SKM-1 (cell line): ENCODE measurements around the gene RNF150.
A peak's percentile ranks its signal among the peaks of the same experiment; 100 is the strongest.

Source experiments
- DNase-seq: peaks from one replicate; lab custom pipeline; 2025; ENCODE audit not compliant: unreplicated experiment; lab: John Stamatoyannopoulos, UW

Gene RNF150

GRCh38 chr4:140930557-140930956 is 202.7 kb downstream of the RNF150 start:
- DNase-seq, result no peak

GRCh38 chr4:140930011-140930410 is 203.3 kb downstream of the RNF150 start:
- DNase-seq, result no peak

- DNase-seq, result no peak
Observed at GRCh38 chr4:140928880-140929279, 204.4 kb downstream of the RNF150 start.

GRCh38 chr4:140926672-140927071 is 206.6 kb downstream of the RNF150 start:
- no peak for DNase-seq

- no peak for DNase-seq
Observed at GRCh38 chr4:140925417-140925816, 207.9 kb downstream of the RNF150 start.

GRCh38 chr4:140924761-140925392 is 208.4 kb downstream of the RNF150 start:
- no peak for DNase-seq

- no peak for DNase-seq
Observed at GRCh38 chr4:140906993-140907962, 226.0 kb downstream of the RNF150 start.

- DNase-seq, result no peak
Observed at GRCh38 chr4:140904904-140905303, 228.4 kb downstream of the RNF150 start.

GRCh38 chr4:140903522-140904475 is 229.5 kb downstream of the RNF150 start:
- no peak for DNase-seq

GRCh38 chr4:140901736-140902336 is 231.4 kb downstream of the RNF150 start:
- DNase-seq, result no peak

- DNase-seq, result no peak
Observed at GRCh38 chr4:140893939-140894338, 239.3 kb downstream of the RNF150 start.

- no peak for DNase-seq
Observed at GRCh38 chr4:140888054-140888453, 245.2 kb downstream of the RNF150 start.

- no peak for DNase-seq
Observed at GRCh38 chr4:140887467-140887866, 245.8 kb downstream of the RNF150 start.

- DNase-seq, result peak; percentile 25
Observed at GRCh38 chr4:140884431-140885058, 248.7 kb downstream of the RNF150 start.

GRCh38 chr4:140877781-140878180 is 255.5 kb downstream of the RNF150 start:
- no peak for DNase-seq

- DNase-seq, result no peak
Observed at GRCh38 chr4:140876615-140877364, 256.5 kb downstream of the RNF150 start.

GRCh38 chr4:140875746-140876452 is 257.4 kb downstream of the RNF150 start:
- DNase-seq, result no peak

GRCh38 chr4:140874056-140874455 is 259.2 kb downstream of the RNF150 start:
- DNase-seq, result no peak

- DNase-seq, result no peak
Observed at GRCh38 chr4:140871368-140871767, 261.9 kb downstream of the RNF150 start.
